Measurements from ENCODE around the gene TMEM80. TPM values are rescaled to one million over a fixed set of nuclear protein-coding genes. Genes with fewer than 3 reads are reported as not detected.
"Not testable (repeated sequence)": the region's sequence is repeated elsewhere in the genome, so short reads cannot be mapped to it uniquely, and the experiment has no call there.

The TMEM80 gene
- total and polyA plus RNA-seq, 9 of the 15 experiments (the other 6 are each of a cell fraction or from before 2014, with no cell fraction given): 5.1 to 30.1 (median 12.4) TPM

DNA sequence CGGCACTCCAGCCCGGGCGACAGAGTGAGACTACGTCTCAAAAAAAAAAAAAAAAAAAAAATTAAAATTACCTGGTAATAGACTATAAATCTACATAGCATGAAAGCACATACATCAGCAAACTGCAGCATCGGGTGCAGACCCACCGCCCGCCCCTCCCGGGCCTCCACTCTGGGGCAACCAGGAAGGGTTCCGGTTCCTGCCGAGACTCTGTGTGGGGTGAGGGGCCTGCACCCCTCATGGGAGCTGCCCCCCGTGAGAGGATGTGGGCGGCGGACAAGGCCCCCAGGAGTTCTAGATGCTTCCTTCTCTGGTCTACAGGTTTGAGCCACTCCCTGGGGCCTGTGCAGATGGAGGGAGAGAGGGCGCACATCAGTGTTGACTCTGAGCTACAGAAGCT, 49.4 kb upstream of the TMEM80 start:
- Histone ChIP-seq H3K36me3 (ENCODE audit: control insufficient read depth, insufficient read depth, low read length) (peaks cover 68% of the 10 kb centered on the region; the same call in 2 of the 3 replicates), H4K20me1 (replicated peaks; ENCODE audit: control insufficient read depth, insufficient read depth, low read length) (no peaks in the 10 kb centered on the region), H3K9me1 (ENCODE audit: control insufficient read depth, insufficient read depth, low read length) (no peaks in the 10 kb centered on the region), H3K4me1 (replicated peaks in 1 of 2; ENCODE audit: control insufficient read depth in 2 of 2, insufficient read depth in 2 of 2, low read length in 2 of 2) (peaks cover 0 to 25% of the 10 kb centered on the region in 2 experiments; a peak in 2 of 5 replicates), H3K9me3 (replicated peaks; ENCODE audit: control insufficient read depth, insufficient read depth, low read depth, low read length) (peaks cover 2% of the 10 kb centered on the region; the same call in 1 of the 2 replicates), H3K9ac (ENCODE audit: insufficient read depth in 1 of 2, low read depth in 2 of 2, low read length in 2 of 2) (no peak overlapping the region), H3K4me2 (ENCODE audit: insufficient read depth, low read length) (no peak overlapping the region), H3K27me3 (ENCODE audit: control insufficient read depth in 2 of 2, insufficient read depth in 2 of 2, low read length in 2 of 2) (no peaks in the 10 kb centered on the region), H3K79me2 (ENCODE audit: control insufficient read depth, insufficient read depth, low read length) (no peaks in the 10 kb centered on the region), H3K27ac (ENCODE audit: extremely low read depth, low read depth, low read length) (no peak overlapping the region), H2AFZ (ENCODE audit: low read depth, low read length) (no peak overlapping the region), H3K4me3 (no peak overlapping the region)
- no peak; the same call in 2 of the 3 replicates for ATAC-seq
- BruUV-seq (replicated peaks): no TSS peak
- intact Hi-C loops (cut with micrococcal nuclease) (no loop called here), in situ Hi-C loops (cut with MboI) (no loop called here)
- ChIA-PET POLR2A (interaction anchor here (0.7 to 1.4 kb wide), 6 partner anchors 9 to 144 kb away, joined by 3 to 6 read pairs (median 4); partner anchors contain the start of gene CEND1), CTCF (ENCODE audit: low intra/inter-chr PET ratio) (no interaction called here)
- FAIRE-seq: no peak
- 89% methylated on average over 7 of the region's 14 CpGs for WGBS (ENCODE audit: insufficient coverage, low coverage, missing lambda C conversion rate)
- peak; percentile 41 for TF ChIP-seq POLR2G (IDR thresholded peaks at IDR 0.05; ENCODE audit: low read depth, low read length)
- no peak for TF ChIP-seq PURB (CRISPR knock-in tag; IDR thresholded peaks at IDR 0.05; ENCODE audit: low read depth)
- 0 out of 2 replicates have a peak, but pooled peaks have one; percentile 7 for TF ChIP-seq SUPT5H (IDR thresholded peaks at IDR 0.05)
- DNase-seq (ENCODE audit: extremely low read depth in 1 of 4, low spot score in 3 of 4): peak in 2 of 4 experiments; percentile 16 to 18

DNA sequence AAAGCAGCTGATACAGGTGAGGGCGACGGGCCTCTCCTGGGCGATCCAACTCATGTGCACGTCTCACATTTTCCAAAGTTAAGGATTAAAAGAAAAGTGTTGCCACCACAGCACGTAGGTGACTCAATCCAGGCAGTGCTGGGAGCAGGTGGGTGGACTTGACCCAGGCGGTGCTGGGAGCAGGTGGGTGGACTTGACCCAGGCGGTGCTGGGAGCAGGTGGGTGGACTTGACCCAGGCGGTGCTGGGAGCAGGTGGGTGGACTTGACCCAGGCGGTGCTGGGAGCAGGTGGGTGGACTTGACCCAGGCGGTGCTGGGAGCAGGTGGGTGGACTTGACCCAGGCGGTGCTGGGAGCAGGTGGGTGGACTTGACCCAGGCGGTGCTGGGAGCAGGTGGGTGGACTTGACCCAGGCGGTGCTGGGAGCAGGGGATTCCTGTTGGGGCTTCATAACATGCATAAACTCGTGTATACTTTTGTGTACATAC, 47.9 kb upstream of the TMEM80 start:
- FAIRE-seq; ATAC-seq; in situ Hi-C loops (cut with MboI); H3K4me2 ChIP-seq (ENCODE audit: insufficient read depth, low read length); H3K9me1 ChIP-seq (ENCODE audit: control insufficient read depth, insufficient read depth, low read length); H3K9me3 ChIP-seq (replicated peaks; ENCODE audit: control insufficient read depth, insufficient read depth, low read depth, low read length); CTCF ChIA-PET (ENCODE audit: low intra/inter-chr PET ratio); H3K27me3 ChIP-seq (ENCODE audit: control insufficient read depth in 2 of 2, insufficient read depth in 2 of 2, low read length in 2 of 2); H4K20me1 ChIP-seq (replicated peaks; ENCODE audit: control insufficient read depth, insufficient read depth, low read length); H3K79me2 ChIP-seq (ENCODE audit: control insufficient read depth, insufficient read depth, low read length); H3K27ac ChIP-seq (ENCODE audit: extremely low read depth, low read depth, low read length); H3K4me3 ChIP-seq; BruUV-seq (replicated peaks); H2AFZ ChIP-seq (ENCODE audit: low read depth, low read length); intact Hi-C loops (cut with micrococcal nuclease): not testable (repeated sequence)
- POLR2A ChIA-PET: interaction anchor here (1.3 kb wide), 1 partner anchor 13 kb away, joined by 3 read pairs; no protein-coding TSS in a partner anchor
- Histone ChIP-seq H3K9ac (ENCODE audit: insufficient read depth in 1 of 2, low read depth in 2 of 2, low read length in 2 of 2) (peak overlapping the region in 1 of 2 experiments; percentile 58; a peak in 1 of 4 replicates), H3K4me1 (replicated peaks in 1 of 2; ENCODE audit: control insufficient read depth in 2 of 2, insufficient read depth in 2 of 2, low read length in 2 of 2) (peaks cover 0 to 20% of the 10 kb centered on the region in 2 experiments; a peak in 2 of 5 replicates), H3K36me3 (ENCODE audit: control insufficient read depth, insufficient read depth, low read length) (peaks cover 65% of the 10 kb centered on the region; the same call in 2 of the 3 replicates)
- peak; percentile 65 for TF ChIP-seq POLR2G (IDR thresholded peaks at IDR 0.05; ENCODE audit: low read depth, low read length)
- DNase-seq (ENCODE audit: extremely low read depth in 1 of 4, low spot score in 3 of 4): peak in 1 of 4 experiments; percentile 4
- 86% methylated on average over 7 of the region's 14 CpGs for WGBS (ENCODE audit: insufficient coverage, low coverage, missing lambda C conversion rate)
